MV-4-11 (cell line): ENCODE measurements around the gene GULP1.
A peak's percentile ranks its signal among the peaks of the same experiment; 100 is the strongest.

Source experiments
- DNase-seq: peaks from one replicate; lab custom pipeline; 2025; lab: John Stamatoyannopoulos, UW

GULP1 gene

DNA sequence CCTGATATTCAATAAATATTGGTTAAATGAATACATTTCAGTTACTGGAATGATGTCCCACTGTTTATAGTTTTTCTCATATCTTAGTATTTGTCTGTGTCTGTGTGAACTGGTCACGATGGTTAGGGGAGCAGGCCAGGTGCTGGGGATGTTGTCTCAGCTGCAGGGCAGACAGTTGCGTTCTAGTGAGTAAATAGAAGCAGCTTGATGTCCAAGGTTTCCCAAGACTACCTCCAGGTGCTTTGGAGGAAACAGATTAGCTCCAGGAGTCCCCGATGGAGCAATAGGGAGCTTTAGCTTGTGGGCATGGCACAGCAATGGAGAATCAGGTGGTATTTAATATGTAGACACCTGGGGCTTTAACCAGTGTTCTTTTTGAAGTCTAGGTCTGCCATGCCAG is 75.5 kb downstream of the GULP1 start:
- no peak for DNase-seq

- DNase-seq, result peak; percentile 16
These were observed 77.7 kb downstream of the GULP1 start for GRCh38 chr2:188369365-188369764.

DNA sequence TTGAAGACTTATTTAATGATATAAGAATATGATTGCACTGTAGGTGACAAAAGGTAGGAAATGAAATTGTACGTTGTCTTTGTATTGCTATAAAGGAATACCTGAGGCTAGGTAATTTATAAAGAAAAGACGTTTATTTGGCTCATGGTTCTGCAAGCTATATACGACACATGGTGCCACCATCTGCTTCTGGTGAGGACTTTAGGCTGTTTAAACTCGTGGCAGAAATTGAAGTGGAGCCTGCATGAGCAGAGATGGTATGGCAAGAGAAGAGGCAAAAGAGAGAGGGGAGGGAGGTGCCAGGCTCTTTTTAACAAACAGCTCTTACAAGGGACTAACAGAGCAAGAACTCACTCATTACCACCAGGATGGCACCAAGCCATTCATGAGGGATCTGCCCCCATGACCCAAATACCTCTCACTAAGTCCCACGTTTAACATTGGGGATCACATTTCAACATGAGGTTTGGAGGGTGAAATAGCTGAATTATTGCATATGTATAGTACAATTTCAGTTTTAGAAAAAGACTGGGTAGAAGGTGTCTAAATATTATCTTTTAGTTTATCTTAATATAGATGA is 86.8 kb downstream of the GULP1 start:
- DNase-seq, result no peak

- DNase-seq, result no peak
These were observed 88.1 kb downstream of the GULP1 start for GRCh38 chr2:188379748-188380147.

- DNase-seq, result no peak
These were observed 88.6 kb downstream of the GULP1 start for GRCh38 chr2:188380280-188380679.

- DNase-seq, result no peak
These were observed 89.9 kb downstream of the GULP1 start for GRCh38 chr2:188381614-188382013.

- no peak for DNase-seq
These were observed 90.4 kb downstream of the GULP1 start for GRCh38 chr2:188382107-188382506.

DNA sequence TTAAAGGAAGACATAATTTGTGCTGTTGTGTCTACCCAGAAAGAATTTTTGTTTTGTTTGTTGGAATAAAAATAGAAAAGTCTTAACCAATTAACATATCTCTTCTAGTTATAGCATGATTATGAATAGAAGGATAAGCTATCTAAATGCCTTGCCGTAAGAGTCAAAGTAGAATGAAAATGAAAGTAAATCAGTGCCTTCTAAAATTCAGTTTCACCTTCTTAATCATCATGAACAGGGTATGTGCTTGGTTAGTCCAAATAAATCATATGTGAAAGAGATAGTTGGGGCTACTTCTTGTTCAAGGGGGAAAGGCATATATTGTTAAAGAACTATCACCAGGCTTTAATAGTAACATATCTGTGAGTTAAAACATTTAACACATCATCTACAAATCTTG is 91.5 kb downstream of the GULP1 start:
- DNase-seq, result no peak

- no peak for DNase-seq
These were observed 94.2 kb downstream of the GULP1 start for GRCh38 chr2:188385857-188386256.

- DNase-seq, result no peak
These were observed 97.2 kb downstream of the GULP1 start for GRCh38 chr2:188388831-188389230.

GRCh38 chr2:188391354-188391753 is 99.7 kb downstream of the GULP1 start:
- no peak for DNase-seq

- DNase-seq, result no peak
These were observed 103.3 kb downstream of the GULP1 start for GRCh38 chr2:188394931-188395472.

- DNase-seq, result no peak
These were observed 104.4 kb downstream of the GULP1 start for GRCh38 chr2:188395903-188396689.

- DNase-seq, result no peak
These were observed 107.5 kb downstream of the GULP1 start for GRCh38 chr2:188399159-188399558.

DNA sequence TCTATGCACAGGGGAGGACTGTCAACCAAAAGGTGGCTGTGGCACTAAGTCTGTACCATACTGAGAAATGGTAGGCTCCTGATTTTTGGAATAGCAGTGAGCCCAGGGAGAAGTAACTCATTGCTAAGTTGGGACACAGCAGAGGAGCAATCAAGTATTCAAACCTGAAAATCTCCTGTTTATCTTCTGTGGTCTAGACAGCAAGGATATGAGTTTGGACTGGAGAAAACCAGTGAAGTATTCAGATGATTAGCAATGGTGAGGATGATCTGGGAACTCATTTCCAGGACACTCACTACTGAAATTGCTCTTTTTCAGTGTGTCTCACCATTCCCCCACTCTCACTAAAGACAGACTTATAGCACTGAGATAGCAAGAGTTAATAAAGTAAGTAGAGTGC is 112.0 kb downstream of the GULP1 start:
- no peak for DNase-seq

DNA sequence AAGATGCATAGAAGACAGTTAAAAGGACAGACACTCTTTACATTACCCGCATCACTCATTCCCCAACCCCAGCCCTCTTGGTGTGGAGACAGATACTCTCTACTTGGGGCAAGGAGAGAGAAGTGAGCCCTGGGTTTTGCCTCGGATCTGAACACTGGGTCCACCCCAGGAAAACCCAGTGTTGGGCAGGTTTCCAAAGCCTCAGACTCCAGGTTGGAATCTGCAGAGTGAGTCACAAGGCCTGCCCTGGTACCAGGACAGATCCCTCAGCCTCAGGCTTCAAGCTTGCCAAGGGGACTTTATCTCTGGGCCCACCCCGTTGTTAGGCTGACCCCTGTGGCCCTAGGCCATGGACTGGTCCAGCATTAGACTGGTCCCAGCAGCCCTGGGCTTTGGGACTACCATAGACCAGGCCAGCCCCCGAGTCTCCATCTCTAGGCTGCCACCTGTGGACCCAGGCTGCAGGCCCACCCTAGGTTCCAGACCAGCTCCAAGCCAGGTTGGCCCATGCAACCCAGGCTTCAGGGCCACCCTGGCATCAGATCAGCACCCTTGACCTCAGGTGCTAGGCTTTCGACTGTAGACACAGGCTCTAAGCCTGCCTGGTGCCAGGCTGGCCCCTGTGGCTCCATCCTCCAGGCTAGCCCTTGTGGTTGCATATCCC is 112.8 kb downstream of the GULP1 start:
- no peak for DNase-seq

- no peak for DNase-seq
These were observed 114.7 kb downstream of the GULP1 start for GRCh38 chr2:188406414-188406813.

GRCh38 chr2:188410504-188411235 is 119.0 kb downstream of the GULP1 start:
- no peak for DNase-seq

DNA sequence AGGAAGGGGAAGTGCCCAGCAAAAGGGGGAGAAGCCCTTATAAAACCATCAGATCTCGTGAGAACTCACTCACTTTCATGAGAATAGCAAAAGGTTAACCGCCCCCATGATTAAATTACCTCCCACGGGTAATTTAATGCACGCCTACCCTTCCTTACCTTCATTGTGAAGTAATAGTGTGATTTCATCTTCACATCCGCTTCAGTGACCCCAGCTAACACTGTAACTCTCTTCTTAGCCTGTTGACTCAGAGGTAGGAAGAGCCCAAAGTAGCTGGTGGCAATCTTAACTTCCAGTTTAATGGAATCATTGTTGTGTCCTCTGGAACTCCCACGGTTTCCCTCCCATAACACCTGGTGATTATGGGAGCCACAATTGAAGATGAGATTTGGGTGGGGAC is 120.5 kb downstream of the GULP1 start:
- no peak for DNase-seq

- no peak for DNase-seq
These were observed 122.7 kb downstream of the GULP1 start for GRCh38 chr2:188414411-188414810.

DNA sequence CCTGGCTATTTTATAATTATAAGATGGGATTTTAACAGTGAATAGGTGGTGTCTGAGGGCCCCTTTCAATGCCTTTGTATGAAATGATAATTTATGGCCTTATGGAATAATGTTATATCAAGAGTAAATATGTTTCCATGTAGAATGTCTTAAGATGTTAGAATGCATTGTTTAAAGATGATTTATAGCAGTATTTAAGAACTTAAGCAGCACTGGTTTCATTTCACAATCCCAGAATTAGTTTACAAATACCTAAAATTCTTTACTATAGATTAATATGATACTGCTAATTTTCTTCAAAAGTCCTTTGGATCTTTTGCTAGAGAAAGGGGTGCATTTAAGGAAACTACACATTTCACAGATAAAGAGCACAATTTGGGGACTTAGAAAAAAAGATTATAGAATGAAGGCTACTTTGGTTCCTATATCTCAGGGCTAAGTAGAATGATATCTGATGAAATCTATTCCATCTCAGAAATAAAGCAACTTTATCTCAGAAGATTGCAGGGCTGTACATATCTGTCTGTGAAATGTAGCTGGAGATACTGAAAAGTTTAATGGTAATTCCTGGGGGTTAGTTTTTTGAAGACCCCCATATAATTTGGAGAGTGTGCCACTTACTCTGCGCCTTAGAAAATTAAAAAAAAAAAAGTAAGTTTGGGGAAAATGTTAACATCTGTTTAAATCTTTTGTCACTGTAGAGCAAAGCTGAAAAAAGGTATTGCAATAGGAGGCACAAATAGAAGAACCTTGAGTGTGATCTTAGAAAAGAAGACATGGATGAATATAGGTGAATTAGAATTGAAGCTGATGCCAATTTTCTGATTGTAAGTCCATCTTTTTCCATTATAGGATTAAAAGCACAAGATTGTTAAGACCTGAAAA is 123.4 kb downstream of the GULP1 start:
- DNase-seq, result no peak
